ENCODE data around the gene ZC3HAV1. TPM values are rescaled to one million over a fixed set of nuclear protein-coding genes. Genes with fewer than 3 reads are reported as not detected.
"Not testable (repeated sequence)": the region's sequence is repeated elsewhere in the genome, so short reads cannot be mapped to it uniquely, and the experiment has no call there.

Gene ZC3HAV1
- total RNA-seq = 100 to 1,000 TPM in 1 of 2 donors, 10 to 100 TPM in 1; 88.2 to 104 TPM

DNA sequence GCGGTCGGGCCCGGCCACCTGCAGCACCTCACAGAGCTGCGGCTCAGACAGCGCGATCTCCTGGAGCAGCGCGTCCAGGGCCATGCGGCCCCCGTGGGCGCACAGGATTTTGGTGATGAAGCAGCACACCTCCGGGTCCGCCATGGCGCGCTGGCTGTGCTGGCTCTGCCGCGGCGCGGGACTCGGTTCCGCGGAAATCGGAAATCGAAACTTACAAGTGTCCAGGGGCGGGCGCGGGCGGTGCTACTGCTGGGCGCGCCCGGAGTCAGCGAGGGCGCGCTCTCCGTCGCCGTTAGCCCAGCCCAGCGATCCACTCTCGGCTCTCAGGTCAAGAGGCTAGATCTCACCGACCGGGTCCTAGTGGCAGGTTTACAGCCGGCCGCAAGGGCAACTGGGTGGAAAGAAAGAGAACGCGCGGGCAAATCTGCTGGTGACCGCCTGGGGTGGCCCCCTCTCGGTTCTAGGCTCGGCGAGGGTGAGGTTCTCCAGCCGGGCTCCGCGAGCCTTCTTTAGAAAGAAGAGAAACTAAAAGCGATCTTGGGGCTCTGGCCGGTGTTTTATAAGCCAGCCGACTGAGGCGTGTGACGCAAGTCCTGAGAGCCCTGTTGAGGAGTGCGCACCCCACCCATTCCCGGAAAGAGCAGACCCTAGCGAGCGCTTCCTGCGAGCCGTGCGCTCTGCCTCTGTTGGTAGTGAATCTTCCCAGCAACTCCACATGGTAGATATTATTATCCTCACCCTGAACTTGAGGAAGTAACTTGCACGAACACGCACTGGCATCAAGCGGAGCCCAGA lies at the start of gene ZC3HAV1:
ZC3HAV1 (minus strand) TSS at position 533 of the 795 bp plus-strand sequence; CDS start at position 144, 389 bp downstream.
- peaks cover 20% of the 10 kb centered on the region for H3K36me3 Mint-ChIP-seq
- peak within 1 kb of the TSS; percentile 97 for H3K27ac Mint-ChIP-seq
- ATAC-seq (peak; percentile 88 to 90), DNase-seq (ENCODE audit: low spot score) (peak; percentile 92)
- peaks cover 41 to 49% of the 10 kb centered on the region in 2 donors for H3K4me1 Mint-ChIP-seq (ENCODE audit: low read depth in 2 of 2)
- peak within 1 kb of the TSS; percentile 99 for H3K4me3 Mint-ChIP-seq
- no peaks in the 10 kb centered on the region for H3K27me3 Mint-ChIP-seq
- peaks cover 5% of the 10 kb centered on the region for H3K9me3 Mint-ChIP-seq

GRCh38 chr7:139153832-139154231 lies 44.3 kb upstream of the ZC3HAV1 start:
- no peaks in the 10 kb centered on the region for H3K4me1 Mint-ChIP-seq (ENCODE audit: low read depth in 2 of 2)
- no peak overlapping the region for H3K27ac Mint-ChIP-seq
- H3K36me3 Mint-ChIP-seq = no peaks in the 10 kb centered on the region
- ATAC-seq (peak in 1 of 2 donors; percentile 27), DNase-seq (ENCODE audit: low spot score) (no peak)
- no peaks in the 10 kb centered on the region for H3K27me3 Mint-ChIP-seq
- no peak overlapping the region for H3K4me3 Mint-ChIP-seq
- no peaks in the 10 kb centered on the region for H3K9me3 Mint-ChIP-seq

DNA sequence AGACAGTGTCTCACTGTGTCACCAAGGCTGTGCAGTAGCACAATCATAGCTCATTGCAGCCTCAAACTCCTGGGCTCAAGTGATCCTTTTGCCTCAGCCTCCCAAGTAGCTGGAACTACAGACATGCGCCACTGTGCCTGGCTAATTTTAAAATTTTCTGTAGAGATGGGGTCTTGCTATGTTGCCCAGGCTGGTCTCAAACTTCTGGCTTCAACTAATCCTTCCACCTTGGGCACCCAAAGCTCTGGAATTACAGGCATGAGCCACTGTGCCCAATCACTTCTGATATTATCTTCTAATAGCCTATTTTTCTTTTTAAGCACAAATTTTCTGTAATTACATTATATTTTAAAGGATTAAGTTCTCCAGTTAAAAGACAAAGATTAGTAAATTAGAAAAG lies 42.6 kb upstream of the ZC3HAV1 start:
- Mint-ChIP-seq H3K4me1 (ENCODE audit: low read depth in 2 of 2) (no peaks in the 10 kb centered on the region), H3K9me3 (no peaks in the 10 kb centered on the region), H3K27ac (no peak overlapping the region), H3K27me3 (no peaks in the 10 kb centered on the region), H3K36me3 (peaks cover 4% of the 10 kb centered on the region), H3K4me3 (no peak overlapping the region)
- ATAC-seq (no peak), DNase-seq (ENCODE audit: low spot score) (no peak)

DNA sequence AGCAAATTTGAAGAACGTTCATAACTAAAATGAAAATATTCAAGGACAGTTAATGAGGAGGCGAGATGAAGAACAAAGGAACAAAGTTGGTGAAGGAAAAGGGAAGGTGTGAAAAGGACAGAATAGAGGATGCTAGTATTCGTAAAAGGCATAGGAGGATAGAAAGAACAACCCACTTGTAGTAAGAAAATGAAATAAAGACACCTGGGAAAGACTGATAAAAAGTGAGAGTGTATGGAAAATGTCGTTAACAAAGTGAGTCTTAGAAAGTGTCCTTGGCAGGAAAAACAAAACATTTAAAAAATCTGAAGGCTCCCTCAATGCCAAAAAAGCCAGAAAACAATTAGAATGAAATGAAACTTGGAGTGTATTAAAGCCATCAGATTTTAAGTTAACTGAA lies 29.6 kb upstream of the ZC3HAV1 start:
- ATAC-seq = no peak
- Mint-ChIP-seq H3K27ac (no peak overlapping the region), H3K9me3 (no peaks in the 10 kb centered on the region), H3K27me3 (no peaks in the 10 kb centered on the region), H3K4me1 (ENCODE audit: low read depth in 2 of 2) (no peaks in the 10 kb centered on the region), H3K36me3 (no peaks in the 10 kb centered on the region), H3K4me3 (no peak overlapping the region)
- DNase-seq (ENCODE audit: low spot score) = no peak

DNA sequence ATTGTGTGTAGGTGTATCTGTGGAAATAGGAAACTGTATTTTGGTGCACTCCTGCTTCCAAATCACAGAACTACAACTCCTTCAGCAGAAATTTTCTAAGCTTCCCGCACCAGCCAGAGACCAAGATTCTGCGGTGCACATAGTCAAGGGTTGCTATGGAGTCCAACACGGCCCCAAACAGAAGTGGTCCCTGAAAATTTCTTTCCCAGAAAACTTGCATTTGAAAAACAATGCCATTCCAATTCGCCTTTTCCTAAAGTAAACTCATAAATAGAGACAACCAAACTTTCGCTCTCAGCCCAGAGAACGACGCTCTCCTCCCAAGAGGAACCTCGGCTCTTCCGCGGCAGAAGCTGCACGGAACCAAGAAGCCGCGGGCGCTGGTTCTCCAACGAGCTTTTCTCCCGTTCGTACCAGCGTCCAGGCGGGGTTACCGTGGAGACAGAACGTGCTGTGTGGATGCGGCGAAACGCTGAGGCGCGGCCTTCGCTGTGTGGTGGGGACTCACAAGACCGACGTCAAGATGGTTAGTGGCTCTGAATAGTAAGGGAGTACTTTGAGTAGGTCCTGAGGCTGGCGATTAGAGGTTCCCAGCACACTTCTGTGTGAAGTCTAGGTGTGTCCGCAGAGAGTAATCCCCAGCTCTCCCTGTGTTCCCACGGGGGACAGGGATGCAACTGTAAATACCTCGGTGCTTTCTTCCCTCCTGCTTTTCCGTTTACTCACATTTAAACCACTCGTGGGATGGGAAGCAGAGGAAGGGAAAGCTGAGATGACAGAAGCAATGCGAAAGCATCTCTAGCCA lies 24.0 kb upstream of the ZC3HAV1 start:
- peak overlapping the region; percentile 94 for H3K4me3 Mint-ChIP-seq
- peak overlapping the region; percentile 69 to 84 for H3K27ac Mint-ChIP-seq
- DNase-seq (ENCODE audit: low spot score) (peak; percentile 89), ATAC-seq (peak; percentile 98 to 99)
- peaks cover 14 to 16% of the 10 kb centered on the region in 2 donors for H3K4me1 Mint-ChIP-seq (ENCODE audit: low read depth in 2 of 2)
- peaks cover 0 to 4% of the 10 kb centered on the region in 2 donors for H3K27me3 Mint-ChIP-seq
- H3K9me3 Mint-ChIP-seq = no peaks in the 10 kb centered on the region
- H3K36me3 Mint-ChIP-seq = no peaks in the 10 kb centered on the region

DNA sequence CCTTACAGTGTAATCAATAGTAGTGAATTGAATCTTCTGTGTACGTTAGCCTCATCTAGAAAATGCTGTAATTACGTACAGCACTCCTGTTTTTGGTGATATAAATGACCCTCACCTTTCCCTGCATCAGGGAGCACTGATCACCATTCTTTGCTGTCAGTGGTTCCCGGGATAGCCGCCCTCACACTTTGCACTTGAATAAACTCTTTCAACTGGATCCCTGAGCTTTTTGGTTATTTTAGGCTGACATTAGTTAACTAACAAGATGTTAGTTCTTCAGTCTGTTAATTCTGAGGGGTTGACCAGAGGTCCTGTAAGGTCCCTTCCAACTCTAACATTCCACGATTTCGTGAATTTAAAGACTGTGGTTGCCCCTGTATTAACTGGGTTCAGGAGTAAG lies 23.4 kb upstream of the ZC3HAV1 start:
- Mint-ChIP-seq H3K27ac (peak overlapping the region; percentile 69 to 84), H3K9me3 (no peaks in the 10 kb centered on the region), H3K4me1 (ENCODE audit: low read depth in 2 of 2) (peaks cover 14 to 16% of the 10 kb centered on the region in 2 donors), H3K4me3 (peak overlapping the region; percentile 94), H3K27me3 (peaks cover 0 to 7% of the 10 kb centered on the region in 2 donors), H3K36me3 (no peaks in the 10 kb centered on the region)
- ATAC-seq (no peak), DNase-seq (ENCODE audit: low spot score) (no peak)

- peaks cover 16% of the 10 kb centered on the region in 2 donors for H3K4me1 Mint-ChIP-seq (ENCODE audit: low read depth in 2 of 2)
- H3K36me3 Mint-ChIP-seq = no peaks in the 10 kb centered on the region
- peaks cover 0 to 7% of the 10 kb centered on the region in 2 donors for H3K27me3 Mint-ChIP-seq
- ATAC-seq = no peak
- H3K4me3 Mint-ChIP-seq = no peak overlapping the region
- H3K27ac Mint-ChIP-seq = no peak overlapping the region
- no peak for DNase-seq (ENCODE audit: low spot score)
- H3K9me3 Mint-ChIP-seq = no peaks in the 10 kb centered on the region
Measured at GRCh38 chr7:139131601-139132041, 22.1 kb upstream of the ZC3HAV1 start.

DNA sequence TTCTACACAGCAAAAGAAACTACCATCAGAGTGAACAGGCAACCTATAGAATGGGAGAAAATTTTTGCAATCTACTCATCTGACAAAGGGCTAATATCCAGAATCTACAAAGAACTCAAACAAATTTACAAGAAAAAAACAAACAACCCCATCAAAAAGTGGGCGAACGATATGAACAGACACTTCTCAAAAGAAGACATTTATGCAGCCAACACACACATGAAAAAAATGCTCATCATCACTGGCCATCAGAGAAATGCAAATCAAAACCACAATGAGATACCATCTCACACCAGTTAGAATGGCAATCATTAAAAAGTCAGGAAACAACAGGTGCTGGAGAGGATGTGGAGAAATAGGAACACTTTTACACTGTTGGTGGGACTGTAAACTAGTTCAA lies 20.3 kb upstream of the ZC3HAV1 start:
- Mint-ChIP-seq H3K27me3 (peaks cover 0 to 13% of the 10 kb centered on the region in 2 donors), H3K4me1 (ENCODE audit: low read depth in 2 of 2) (peaks cover 17% of the 10 kb centered on the region in 2 donors)
- not testable (repeated sequence) for H3K4me3 Mint-ChIP-seq; H3K9me3 Mint-ChIP-seq; ATAC-seq; H3K36me3 Mint-ChIP-seq; H3K27ac Mint-ChIP-seq; DNase-seq (ENCODE audit: low spot score)

GRCh38 chr7:139127648-139128047 lies 18.1 kb upstream of the ZC3HAV1 start:
- Mint-ChIP-seq H3K36me3 (no peaks in the 10 kb centered on the region), H3K27ac (no peak overlapping the region), H3K27me3 (peaks cover 0 to 17% of the 10 kb centered on the region in 2 donors), H3K9me3 (no peaks in the 10 kb centered on the region), H3K4me3 (no peak overlapping the region), H3K4me1 (ENCODE audit: low read depth in 2 of 2) (peaks cover 7 to 9% of the 10 kb centered on the region in 2 donors)
- ATAC-seq (no peak), DNase-seq (ENCODE audit: low spot score) (no peak)

DNA sequence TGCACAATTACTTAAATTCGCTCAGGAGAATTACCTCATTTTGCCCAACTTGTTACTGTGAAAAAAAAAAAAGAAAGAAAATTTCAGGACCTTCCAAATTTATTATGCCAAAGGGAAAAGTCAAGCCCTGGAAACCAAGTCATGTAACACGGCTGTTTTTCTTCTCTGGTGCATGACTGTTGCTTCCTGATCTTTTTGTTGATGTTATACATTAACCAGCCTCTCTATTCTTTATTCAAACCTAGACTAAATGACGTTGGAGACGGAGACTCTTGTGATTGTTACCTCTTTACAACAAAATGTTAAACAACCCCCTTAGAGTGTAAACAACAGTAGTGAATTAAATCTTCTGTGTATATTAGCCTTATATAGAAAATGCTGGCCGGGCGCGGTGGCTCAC lies 16.1 kb upstream of the ZC3HAV1 start:
- Mint-ChIP-seq H3K4me1 (ENCODE audit: low read depth in 2 of 2) (peaks cover 5 to 6% of the 10 kb centered on the region in 2 donors), H3K27ac (no peak overlapping the region), H3K27me3 (peaks cover 0 to 17% of the 10 kb centered on the region in 2 donors), H3K9me3 (no peaks in the 10 kb centered on the region), H3K4me3 (no peak overlapping the region), H3K36me3 (no peaks in the 10 kb centered on the region)
- ATAC-seq (no peak), DNase-seq (ENCODE audit: low spot score) (no peak)

DNA sequence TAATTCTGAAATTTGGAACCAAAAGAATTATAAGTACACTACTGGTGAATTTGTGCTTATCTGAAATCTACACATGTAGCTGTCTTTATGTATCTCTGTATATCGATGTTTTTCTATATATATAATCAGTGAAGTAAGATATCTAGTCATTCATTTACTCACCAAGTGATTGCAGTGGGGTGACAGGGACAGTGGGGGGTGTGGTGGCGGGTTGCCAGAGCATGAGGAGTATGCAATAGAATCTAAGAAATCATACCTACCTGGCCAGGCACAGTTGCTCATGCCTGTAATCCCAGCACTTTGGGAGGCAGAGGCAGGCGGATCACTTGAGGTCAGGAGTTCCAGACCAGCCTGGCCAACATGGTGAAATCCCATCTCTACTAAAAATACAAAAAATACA lies 15.5 kb upstream of the ZC3HAV1 start:
- DNase-seq (ENCODE audit: low spot score); H3K36me3 Mint-ChIP-seq; H3K9me3 Mint-ChIP-seq; ATAC-seq; H3K4me3 Mint-ChIP-seq; H3K27ac Mint-ChIP-seq; H3K4me1 Mint-ChIP-seq (ENCODE audit: low read depth in 2 of 2): not testable (repeated sequence)
- H3K27me3 Mint-ChIP-seq = peaks cover 0 to 17% of the 10 kb centered on the region in 2 donors

DNA sequence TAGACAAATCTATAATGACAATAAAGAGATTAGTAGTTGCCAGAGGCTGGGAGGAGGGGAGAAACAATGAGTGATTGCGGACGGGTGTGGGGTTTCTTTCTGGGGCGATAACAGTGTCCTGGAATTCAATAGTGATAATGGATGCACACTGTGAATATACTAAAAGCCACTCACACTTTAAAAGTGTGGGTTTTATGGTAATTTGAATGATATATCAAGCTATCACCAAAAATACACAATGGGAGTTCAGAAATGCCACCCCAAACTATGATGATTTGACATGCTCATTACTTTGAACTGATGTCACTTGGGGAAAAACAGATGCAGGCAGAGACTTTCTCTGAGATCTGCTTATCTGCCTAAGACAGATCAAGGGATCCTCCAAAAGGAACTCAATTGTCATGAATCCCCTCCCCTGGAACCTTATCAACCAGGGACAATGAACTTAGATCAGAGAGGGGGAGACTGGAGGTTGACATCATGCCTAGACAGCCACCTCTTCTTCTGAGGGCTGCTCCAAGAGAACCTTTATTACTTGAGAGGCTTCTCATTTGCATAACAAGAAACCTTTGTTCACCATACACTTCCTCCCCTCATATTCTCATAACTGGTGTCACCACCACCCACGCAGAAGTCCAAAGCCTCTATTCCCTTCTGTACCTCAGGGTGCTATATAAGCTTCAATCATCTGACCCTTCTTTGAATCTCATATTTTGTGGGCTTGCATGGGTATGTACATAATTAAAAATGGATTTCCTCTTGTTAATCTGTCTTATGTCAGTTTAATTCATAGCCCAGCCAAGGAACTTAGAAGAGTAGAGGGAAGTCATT lies 14.8 kb upstream of the ZC3HAV1 start:
- Mint-ChIP-seq H3K4me3 (no peak overlapping the region), H3K36me3 (no peaks in the 10 kb centered on the region), H3K27ac (no peak overlapping the region), H3K27me3 (peaks cover 0 to 17% of the 10 kb centered on the region in 2 donors), H3K4me1 (ENCODE audit: low read depth in 2 of 2) (peaks cover 5 to 6% of the 10 kb centered on the region in 2 donors), H3K9me3 (no peaks in the 10 kb centered on the region)
- no peak for DNase-seq (ENCODE audit: low spot score)
- ATAC-seq = peak in 1 of 2 donors; percentile 62

DNA sequence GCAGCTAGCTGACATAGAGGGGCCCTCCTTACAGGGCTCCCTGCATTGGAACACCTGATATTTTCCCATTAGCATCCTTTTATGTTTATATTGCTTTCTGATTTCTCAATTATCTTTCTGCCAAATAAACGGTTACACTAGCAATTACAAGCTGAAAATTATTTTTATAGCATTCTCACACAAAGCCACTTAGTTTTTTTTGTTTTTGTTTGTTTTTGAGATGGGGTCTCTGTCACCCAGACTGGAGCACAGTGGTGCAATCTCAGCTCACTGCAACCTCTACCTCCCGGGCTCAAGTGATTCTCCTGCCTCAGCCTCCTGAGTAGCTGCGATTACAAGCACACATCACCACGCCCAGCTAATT lies 9.9 kb upstream of the ZC3HAV1 start:
- Mint-ChIP-seq H3K4me3 (no peak overlapping the region), H3K27me3 (peaks cover 0 to 4% of the 10 kb centered on the region in 2 donors), H3K27ac (no peak overlapping the region), H3K4me1 (ENCODE audit: low read depth in 2 of 2) (peaks cover 8 to 21% of the 10 kb centered on the region in 2 donors), H3K9me3 (no peaks in the 10 kb centered on the region), H3K36me3 (no peaks in the 10 kb centered on the region)
- ATAC-seq (no peak), DNase-seq (ENCODE audit: low spot score) (no peak)
